Measurements from ENCODE around the gene SPATA20.

The SPATA20 gene

DNA sequence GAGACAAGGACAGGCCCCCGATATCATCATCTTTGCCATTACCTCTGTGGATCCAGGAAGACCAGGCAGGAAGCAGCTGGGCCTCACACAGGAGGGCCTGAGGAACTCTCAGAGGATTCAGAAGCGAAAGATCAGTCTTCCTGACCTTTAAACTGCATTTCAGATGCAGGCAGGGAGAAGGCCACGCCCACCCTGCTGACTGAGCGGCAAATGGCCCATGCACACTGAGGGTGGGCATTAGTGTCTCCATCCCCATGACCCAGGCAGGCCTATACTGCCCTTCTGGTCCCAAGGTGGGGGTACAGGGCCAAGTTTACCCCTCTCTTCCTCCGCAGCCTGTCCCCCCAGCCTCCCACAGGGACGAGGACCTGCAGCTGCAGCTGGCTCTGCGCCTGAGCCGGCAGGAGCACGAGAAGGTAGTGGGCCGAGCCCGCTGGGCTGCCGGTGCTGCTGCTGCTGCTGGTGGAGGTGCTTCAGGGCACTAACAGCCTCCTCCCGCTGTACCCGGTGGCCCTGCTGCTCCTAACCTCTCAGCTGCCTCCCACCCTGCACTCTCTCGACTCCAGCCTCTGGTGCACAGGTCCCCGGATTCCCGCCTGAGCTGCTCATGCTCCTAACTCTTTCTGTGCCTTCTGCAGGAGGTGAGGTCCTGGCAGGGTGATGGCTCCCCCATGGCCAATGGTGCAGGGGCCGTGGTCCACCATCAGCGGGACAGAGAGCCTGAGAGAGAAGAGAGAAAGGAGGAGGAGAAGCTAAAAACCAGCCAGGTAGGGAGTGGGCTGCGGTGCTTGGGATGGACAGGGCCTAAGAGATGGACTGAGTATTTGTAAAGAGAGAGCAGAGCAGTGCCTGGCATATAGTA, 8.2 kb upstream of the SPATA20 start:
- TF ChIP-seq, protein P1, sequence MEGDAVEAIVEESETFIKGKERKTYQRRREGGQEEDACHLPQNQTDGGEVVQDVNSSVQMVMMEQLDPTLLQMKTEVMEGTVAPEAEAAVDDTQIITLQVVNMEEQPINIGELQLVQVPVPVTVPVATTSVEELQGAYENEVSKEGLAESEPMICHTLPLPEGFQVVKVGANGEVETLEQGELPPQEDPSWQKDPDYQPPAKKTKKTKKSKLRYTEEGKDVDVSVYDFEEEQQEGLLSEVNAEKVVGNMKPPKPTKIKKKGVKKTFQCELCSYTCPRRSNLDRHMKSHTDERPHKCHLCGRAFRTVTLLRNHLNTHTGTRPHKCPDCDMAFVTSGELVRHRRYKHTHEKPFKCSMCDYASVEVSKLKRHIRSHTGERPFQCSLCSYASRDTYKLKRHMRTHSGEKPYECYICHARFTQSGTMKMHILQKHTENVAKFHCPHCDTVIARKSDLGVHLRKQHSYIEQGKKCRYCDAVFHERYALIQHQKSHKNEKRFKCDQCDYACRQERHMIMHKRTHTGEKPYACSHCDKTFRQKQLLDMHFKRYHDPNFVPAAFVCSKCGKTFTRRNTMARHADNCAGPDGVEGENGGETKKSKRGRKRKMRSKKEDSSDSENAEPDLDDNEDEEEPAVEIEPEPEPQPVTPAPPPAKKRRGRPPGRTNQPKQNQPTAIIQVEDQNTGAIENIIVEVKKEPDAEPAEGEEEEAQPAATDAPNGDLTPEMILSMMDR (IDR thresholded peaks at IDR 0.05; ENCODE audit: low read depth, low read length, missing control alignments): no peak
- no peak overlapping the region for H3K4me3 ChIP-seq (replicated peaks; ENCODE audit: low read depth, low read length)
- no peak for DNase-seq (ENCODE audit: extremely low read depth, low read depth)

DNA sequence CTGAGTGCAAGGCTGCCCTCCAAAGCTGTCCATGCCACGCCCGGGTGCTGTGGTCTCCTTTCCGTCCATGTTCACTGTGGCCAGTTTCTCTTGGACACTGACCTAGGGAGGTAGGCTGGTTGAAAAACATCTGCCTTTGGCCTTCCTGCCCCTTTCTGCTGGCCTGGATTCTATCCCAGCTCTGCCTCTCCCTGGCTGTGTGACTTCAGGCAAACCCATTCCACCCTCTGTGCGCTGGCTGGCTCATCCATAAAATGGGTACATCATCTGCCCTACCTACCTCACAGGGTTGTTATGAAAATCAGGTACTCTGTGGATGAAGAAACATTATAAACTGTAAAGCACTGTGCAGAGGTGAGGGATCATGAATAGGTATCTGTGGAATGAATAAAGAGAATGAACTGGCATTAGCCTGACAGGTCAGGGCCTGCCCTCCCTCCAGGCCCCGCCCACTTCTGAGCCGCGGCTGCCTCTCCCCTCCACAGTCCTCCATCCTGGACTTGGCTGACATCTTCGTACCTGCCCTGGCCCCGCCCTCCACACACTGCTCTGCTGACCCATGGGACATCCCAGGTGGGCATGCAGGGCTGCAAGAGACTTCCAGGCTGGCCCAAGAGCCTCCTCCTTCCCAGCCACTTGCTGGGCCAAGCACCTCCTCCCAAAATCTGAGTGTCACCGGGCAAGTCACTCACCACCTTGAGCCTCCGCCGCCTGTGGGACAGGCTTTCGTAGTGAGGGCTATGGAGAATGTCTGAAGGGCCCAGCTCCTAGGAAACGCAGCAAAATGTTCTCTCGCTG, 7.0 kb upstream of the SPATA20 start:
- TF ChIP-seq, protein P1 (IDR thresholded peaks at IDR 0.05; ENCODE audit: low read depth, low read length, missing control alignments): no peak
- DNase-seq (ENCODE audit: extremely low read depth, low read depth): no peak
- no peak overlapping the region for H3K4me3 ChIP-seq (replicated peaks; ENCODE audit: low read depth, low read length)

DNA sequence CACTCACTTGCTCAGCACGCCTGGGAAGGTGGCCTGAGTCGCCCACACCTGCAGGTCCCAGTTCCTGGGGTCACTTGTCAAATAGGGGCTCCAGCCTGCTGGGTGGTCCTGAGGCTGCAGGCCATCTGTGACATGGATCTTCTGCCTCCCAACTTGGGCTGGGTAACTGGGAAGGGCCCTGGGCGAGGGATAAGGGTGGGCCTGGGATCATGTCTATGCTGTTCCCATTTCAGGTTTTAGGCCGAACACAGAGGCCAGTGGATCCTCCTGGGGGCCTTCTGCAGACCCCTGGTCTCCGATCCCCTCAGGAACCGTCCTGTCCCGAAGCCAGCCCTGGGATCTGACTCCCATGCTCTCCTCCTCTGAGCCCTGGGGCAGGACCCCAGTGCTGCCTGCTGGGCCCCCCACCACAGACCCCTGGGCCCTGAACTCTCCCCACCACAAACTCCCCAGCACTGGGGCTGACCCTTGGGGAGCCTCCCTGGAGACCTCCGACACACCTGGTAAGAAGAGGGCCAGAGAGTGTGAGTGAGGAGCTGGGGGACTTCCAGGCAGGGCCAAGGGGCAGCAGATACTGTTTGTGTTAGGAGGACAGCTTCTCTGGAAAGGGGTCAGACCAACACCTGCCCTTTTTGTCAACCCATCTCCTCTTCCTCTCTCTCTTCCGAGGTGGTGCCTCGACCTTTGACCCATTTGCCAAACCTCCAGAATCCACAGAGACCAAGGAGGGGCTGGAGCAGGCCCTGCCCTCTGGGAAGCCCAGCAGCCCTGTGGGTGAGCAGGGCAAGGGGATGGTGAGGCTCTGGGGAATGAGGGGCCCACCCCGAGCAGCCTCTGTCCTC, 6.2 kb upstream of the SPATA20 start:
- DNase-seq (ENCODE audit: extremely low read depth, low read depth): no peak
- no peak overlapping the region for H3K4me3 ChIP-seq (replicated peaks; ENCODE audit: low read depth, low read length)
- TF ChIP-seq, protein P1 (IDR thresholded peaks at IDR 0.05; ENCODE audit: low read depth, low read length, missing control alignments): no peak

DNA sequence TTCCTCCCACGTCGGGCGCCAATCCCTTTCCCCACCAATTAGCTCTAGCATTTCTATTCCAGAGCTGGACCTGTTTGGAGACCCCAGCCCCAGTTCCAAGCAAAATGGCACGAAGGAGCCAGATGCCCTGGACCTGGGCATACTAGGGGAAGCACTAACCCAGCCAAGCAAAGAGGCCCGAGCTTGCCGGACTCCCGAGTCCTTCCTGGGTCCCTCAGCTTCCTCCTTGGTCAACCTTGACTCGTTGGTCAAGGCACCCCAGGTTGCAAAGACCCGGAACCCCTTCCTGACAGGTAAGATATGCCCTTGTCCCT, 5.6 kb upstream of the SPATA20 start:
- TF ChIP-seq, protein P1 (IDR thresholded peaks at IDR 0.05; ENCODE audit: low read depth, low read length, missing control alignments): no peak
- DNase-seq (ENCODE audit: extremely low read depth, low read depth): no peak
- H3K4me3 ChIP-seq (replicated peaks; ENCODE audit: low read depth, low read length): peak overlapping the region; percentile 51

DNA sequence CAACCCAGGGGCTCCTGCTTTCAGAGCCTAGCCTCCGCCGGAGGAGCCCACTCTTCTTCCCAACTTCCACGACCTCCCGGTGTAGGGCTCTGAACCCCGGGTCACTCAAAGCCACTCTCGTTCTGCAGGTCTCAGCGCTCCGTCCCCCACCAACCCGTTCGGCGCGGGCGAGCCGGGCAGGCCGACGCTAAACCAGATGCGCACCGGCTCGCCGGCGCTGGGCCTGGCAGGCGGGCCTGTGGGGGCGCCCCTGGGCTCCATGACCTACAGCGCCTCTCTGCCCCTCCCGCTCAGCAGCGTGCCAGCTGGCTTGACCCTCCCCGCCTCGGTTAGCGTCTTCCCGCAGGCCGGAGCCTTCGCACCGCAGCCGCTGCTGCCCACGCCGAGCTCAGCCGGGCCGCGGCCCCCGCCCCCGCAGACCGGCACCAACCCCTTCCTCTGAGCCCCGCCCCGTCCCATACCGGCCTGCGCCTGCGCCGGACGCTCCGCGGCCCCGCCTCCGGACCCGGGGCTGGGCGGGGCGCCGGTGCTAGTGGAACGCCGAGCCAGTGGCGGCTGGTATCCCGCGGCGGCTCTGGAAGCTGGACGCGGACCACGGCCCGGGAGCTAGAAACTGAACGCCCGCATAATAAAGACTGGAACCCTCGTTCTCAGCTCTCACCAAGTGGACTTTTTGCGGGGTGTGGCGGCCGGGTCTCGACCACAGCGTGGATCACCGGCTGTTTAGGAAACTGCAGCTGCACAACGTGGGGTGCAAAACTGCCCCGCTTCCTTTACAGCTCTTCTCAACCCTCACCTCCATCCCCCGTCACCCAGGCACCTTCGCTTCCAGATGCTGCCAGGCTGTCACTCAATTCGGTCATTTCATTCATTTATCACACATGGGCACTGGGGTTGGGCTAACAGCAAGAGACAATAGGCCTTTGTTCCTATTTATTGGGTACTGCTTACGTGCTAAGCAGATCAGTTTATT, 5.0 kb upstream of the SPATA20 start:
- TF ChIP-seq, protein P1 (IDR thresholded peaks at IDR 0.05; ENCODE audit: low read depth, low read length, missing control alignments): peak; percentile 29
- DNase-seq (ENCODE audit: extremely low read depth, low read depth): no peak
- peak overlapping the region; percentile 51 for H3K4me3 ChIP-seq (replicated peaks; ENCODE audit: low read depth, low read length)

Measured in HFF-Myc (cell line).